GM18517 (cell line): ENCODE results near the gene PARP6.
A peak's percentile ranks its signal among the peaks of the same experiment; 100 is the strongest.
"Not testable (repeated sequence)": the region's sequence is repeated elsewhere in the genome, so short reads cannot be mapped to it uniquely, and the experiment has no call there.

Source experiments
- ATAC-seq: cut with Tn5 transposase; IDR thresholded peaks from one replicate; pipeline ENCODE4 v1.9.1; 2021; ENCODE audit warnings: mild to moderate bottlenecking, moderate library complexity; ENCODE audit not compliant: unreplicated experiment

PARP6 gene

DNA sequence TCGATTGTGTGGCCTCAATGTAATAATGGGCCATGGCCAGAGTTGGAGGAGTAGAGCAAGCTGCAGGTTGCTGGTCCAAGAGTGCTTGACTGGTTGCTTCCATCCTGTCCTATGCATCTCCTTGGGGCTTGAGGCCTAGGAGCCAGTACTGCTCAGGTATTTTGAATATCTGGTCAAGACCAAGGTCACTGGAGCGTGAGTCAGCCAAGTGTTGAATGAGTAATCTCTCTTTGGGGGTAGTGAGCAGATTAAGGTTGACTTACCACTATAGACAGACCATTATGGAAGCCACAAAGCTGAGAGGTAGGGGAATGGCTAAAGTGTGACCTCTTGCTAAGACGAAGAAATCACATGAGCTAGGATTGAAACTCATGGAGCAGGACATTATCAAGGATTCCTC, 9.4 kb upstream of the PARP6 start:
- no peak for ATAC-seq

DNA sequence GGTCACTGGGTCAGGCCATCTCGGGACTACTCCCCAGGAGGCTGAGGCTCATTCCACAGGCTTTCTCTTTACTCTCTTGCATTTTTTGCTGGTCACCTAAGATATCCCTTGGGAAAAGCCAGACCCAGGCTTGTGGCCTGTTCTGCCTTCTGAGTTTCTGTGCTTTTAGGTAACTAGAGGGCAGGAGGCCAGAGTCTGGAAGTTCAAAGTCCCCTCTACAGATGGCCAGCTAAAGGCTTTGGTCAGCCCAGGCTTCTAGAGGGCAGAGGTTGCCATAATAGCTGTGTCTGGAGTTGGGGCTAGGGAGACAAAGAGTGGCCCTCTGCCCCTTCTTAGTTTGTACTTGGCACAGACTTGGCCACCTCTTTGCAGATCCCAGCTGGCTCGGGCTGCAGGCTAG, 8.4 kb upstream of the PARP6 start:
- no peak for ATAC-seq

DNA sequence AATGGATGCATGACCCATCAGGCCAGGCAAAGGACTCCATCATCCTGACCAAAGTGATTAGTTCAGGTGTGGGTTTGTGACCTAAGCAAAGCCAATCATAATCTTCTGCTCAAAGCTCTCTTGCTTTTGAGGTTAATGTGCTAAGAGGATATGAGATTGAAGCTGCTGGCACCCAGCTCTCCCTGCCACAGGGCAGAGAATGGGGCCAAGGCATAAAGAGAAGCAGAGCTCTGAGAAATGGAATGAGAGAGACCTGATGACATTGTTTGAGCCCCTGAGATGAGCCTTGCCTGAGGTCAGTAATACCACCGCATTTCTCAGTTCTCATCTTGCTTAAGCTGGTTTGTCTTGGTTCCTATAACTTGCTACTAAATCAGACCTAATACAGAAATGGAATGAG, 6.4 kb upstream of the PARP6 start:
- no peak for ATAC-seq

DNA sequence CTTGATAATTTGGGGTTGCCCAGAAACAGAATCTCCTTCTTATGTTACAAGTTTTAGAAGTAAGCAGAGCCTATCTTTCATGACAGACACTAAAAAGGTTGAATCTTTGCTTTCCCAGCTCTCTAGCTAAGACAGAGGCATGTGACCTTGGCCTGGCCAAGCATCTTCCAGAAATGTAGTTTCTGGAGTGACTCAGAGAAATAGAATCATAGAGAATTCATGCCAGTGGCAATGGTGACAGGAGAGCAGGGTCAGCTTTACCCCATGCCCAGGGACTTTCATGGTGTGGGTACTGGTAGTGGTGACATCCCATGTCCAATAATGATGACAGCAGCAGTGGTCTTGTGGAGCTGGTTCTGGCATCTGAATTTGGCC, 4.0 kb upstream of the PARP6 start:
- no peak for ATAC-seq

DNA sequence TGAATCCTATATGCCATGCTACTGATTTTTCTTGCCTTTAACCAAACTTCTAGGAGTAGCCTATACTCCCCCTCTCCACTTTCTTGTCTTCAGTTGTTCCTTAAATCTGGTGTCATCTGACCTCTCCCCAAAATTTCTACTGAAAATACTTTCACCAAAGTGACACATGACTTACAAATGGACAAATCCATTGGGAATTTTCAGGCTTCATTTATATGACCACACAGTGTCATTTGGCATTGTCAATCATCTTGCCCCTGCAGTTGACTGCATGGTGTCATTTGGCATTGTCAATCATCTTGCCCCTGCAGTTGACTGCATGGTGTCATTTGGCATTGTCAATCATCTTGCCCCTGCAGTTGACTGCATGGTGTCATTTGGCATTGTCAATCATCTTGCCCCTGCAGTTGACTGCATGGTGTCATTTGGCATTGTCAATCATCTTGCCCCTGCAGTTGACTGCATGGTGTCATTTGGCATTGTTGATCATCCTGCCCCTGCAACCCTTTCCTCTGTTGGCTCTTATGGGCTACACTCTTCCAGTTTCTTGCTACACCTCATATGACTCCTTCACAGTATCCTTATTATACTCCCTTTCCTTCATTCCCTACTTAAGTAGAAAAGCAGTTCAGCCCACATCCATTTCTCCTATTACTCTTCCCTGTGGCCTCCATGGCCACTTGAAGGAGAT, 3.4 kb upstream of the PARP6 start:
- not testable (repeated sequence) for ATAC-seq

DNA sequence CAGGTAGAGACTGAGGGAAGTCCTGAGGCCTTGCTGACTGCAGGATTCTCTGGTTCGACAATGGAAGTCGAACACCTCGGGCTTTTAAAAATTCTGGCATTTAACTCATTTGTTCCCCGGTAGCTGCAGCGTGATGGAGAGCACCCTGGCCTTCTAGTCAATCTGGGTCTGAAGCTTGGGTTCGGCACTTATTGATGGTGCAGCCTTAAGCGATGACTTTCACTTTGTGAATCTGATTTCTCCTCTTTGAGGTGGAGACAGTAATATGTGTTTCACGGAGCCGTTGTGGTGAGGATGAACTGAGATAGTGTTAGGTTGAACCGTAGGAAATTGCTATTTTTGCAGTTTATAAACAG, 621 bp upstream of the PARP6 start:
- no peak for ATAC-seq

DNA sequence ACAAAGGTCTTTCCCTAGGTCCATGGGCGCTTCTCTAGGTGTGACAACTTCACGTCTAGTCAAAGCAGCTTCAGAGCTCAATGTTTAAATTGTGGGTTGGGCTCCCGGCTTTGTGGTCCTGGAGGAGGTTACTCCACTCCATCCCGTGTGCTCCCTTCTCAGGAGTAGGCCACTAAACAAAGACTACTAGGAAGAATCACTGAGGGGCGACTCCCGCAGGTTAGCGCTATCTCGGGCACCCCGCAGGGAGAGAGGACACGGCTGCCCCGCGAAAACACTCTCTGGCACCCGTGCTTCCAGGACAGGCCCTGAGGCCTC, 500 bp downstream of the PARP6 start:
- ATAC-seq: no peak

DNA sequence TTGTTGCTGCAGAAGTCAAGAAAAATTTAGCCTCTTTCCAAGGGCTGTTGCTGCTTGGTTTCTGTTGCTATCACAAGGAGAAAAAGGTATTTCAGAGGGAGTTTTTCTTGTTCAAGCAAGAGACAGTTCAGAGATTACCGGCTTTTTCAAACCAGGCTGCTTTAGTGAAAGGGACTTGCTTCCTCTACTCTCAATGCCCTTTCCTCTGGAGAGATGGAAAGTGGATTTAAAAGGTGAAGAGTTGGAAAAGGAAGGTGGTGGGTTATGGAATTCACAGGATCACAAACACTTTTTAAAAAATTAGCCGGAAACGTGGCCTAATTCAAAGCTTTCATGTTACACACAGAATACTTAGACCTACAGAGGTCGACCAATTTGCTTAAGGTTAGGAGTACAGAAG, 1.1 kb downstream of the PARP6 start:
- ATAC-seq: no peak

DNA sequence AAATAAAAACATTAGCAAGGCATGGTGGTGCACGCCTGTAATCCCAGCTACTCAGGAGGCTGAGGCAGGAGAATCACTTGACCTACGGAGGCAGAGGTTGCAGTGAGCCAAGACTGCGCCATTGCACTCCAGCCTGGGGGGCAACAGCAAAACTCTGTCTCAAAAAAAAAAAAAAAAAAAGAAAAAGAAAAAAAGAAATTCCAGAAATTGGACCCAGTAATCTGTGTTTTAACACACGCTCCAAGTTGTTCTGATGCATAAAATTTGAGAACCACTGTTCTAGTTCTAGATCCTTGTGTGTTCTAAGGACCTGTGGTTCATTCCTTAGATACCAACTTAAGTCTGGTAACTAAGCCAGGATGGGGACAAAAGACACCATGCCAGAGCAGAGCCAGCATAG, 2.6 kb downstream of the PARP6 start:
- no peak for ATAC-seq

DNA sequence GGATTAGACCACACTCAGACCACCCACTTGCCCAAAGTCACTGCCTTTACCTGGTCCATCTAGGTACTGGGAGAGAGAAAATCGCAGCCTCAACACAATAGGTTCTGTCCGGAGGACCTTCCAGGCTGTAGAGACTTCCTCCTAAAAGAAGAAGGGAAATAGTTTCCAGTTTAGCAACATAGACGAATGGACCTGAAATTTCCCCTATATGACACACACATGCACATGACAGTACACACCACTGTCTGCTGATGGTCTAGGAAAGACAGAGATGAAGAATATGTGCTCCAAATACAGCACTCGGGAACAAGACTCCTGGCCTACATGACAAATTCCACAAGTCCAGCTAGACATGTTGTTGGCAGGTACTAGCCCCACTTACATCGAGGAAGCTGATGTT, 7.3 kb downstream of the PARP6 start:
- no peak for ATAC-seq

DNA sequence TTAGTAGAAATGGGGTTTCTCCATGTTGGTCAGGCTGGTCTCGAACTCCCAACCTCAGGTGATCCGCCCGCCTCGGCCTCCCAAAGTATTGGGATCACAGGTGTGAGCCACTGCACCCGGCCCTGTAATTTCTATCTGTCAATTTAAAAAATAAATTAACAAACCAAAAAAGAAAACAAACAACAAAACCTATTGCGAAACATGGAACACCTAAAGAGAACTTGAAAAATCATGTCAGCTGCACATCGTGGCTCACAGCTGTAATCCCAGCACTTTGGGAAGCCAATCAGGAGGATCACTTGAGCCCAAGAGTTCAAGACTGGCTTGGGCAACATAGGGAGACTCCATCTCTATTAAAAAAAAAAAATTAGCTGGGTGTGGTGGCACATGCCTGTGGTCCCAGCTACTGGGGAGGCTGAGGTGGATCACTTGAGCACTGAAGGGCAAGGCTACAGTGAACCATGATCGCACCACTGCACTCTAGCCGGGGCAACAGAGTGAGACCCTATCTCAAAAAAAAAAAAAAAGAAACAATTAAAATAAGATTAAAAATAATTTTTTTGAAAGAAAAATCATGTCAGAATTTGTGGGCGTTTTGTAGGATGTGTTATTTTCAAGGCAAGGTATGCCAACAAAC, 19.6 kb downstream of the PARP6 start:
- ATAC-seq: no peak

DNA sequence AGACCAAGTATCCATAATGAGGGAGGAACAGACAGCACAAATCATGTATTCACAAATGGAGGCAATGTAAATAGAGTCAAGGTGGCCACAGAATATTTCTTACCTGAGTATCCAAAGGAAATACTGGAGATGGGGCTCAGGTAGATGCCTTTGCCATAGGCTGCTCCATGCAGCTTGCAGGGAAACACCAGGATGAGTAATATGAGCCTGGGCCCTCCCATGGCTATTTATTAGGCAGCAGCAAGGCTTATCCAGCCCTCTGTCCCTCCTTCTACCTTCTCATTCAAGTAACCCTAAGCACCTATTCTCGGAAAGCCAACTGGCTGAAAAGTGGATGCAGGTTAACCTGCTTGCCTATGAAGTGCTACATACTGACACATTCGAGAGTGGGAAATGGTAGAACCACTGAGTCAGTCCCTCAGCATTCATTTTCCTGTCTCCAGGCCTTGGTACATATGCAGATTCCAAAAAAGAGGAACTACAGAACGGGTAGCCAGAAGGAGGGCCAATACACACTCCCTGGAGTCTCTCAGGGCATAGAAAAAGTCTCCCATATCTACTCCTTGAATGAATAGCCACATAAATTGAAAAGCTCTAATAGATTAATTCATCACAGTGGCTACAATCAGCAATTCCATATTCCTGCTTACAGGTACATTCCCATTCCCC, 23.1 kb downstream of the PARP6 start:
- no peak for ATAC-seq

DNA sequence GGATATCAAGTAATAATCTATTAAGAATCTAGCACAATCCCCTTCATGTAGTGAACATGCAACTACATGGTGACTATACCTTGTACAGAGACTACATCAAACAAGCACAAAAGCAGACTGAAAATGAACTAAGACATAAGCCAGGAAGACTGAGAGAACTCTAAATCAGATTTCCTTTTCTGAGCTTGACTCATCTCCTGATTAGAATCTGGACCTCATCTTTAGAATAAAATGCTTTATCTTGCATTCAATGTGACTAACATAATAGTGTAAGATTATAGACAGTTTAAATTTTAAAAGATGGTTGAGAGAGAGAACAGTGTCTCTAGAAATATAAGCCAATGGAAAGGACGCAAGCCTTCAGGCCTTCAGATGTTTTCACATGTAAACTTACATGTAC, 23.8 kb downstream of the PARP6 start:
- no peak for ATAC-seq

DNA sequence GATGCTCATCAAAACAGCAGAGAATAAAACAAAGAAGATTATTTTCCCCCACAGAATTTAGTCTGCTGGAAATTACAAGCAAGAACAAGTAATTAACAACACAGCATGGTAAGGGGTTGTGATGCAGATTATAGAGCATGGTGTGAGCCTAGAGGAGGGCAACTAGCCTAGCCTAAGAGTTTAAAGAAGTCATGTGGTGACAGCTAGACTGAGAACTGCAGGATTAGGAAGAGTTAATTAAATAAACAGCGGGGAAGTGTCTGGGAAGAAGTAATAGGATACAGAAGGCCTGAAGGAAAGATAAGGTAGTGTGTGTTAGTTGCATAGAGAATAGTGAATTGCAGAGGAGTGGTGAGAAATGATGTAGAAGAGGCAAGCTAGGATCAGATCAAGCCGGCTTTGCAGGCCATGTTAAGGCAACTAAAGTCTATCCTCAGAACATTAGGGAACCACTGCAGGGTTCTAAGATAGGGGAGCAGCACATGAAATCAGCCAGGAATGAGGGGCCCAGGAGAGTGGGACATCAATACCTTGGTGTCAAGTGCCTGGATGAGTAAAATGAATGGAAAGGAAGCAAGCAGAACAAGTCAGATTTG, 29.5 kb downstream of the PARP6 start:
- ATAC-seq: no peak

DNA sequence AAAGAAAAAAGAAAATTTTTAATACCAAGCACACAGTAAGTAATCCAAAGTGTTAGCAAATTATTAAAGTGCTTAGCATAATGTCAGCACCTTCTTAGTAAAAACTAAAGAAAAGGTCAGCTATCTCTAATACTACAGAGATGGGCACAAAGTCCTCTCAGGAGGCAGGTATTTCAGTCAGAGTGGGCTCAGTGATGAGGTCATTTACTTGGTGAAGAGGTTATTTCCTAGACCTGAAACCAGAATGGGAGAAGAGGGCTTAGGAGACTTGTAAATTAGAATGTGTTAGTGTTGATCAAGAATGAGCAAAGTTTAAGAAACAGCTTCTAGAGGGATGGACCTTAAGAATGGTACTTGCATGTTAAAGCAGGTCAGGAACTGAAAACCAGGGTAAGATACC, 32.7 kb downstream of the PARP6 start:
- ATAC-seq: no peak

DNA sequence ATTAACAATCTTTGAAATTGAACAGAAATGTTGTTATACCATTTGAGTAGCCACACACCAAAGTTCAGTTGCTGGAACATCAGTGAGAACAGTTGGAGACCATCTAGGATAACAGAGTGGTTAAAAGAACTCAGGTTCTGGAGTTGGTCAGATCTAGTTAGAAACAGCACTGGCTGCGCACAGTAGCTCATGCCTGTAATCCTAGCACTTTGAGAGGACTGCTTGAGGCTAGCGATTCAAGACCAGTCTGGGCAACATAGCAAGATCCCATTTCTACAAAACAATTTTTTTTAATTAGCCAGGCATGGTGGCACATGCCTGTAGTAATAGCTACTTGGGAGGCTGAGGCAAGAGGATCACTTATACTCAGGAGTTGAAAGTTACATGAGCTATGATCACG, 33.8 kb downstream of the PARP6 start:
- ATAC-seq: no peak

DNA sequence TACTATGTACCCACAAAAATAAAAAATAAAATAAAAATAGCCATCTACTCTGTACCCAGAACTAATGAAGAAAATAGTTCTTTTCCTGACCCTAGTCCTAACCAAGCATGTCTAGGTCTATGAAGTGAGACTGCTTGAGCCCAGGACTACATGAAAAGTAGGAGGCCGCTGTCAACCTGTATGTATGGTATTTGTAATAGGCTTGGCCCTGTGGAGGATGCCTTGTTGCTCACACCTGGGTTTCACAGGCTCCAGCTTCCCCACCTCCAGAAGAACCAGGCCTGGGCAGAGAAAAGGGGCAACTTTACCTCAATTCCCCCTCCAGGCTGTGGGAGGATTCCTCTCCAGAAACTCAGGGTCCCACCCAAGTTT, 34.5 kb downstream of the PARP6 start:
- ATAC-seq: no peak

DNA sequence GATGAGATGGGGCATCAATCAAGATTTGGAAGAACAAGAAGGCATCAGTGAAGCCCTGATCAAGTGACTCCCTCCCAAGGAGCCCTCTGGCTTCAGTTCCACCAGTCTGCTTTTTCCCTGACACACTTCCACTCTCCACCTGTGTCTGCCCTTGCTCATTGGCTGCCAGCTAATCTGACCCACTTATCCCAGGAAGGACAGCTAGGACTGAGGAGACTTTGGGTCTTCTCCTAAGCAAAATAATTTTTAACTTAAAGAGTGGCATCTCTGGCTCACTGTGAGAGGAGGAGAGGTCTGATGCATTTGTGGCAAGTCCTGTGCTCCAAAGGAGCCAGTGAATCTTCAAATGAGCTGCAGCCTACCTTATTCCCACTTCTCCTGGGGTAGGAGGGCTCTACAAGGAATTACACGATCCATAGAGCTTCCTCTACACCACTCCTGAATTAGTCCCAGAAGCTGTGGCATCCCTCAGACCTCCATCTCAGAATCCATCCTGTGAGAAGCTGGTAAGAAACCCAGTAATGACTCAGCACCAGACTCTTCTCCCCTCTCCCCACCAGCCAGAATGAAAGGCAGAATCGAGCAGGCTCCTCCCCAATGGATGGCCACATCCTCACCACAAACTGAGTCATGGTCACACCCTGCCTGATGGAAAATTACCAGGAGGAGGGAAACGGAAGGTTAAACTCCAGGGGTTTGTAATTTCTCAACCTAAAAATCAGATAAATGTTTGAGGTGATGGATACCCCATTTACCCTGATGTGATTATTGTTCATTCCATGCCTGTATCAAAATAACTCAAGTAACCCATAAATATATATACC, 35.1 kb downstream of the PARP6 start:
- peak; percentile 59 for ATAC-seq

DNA sequence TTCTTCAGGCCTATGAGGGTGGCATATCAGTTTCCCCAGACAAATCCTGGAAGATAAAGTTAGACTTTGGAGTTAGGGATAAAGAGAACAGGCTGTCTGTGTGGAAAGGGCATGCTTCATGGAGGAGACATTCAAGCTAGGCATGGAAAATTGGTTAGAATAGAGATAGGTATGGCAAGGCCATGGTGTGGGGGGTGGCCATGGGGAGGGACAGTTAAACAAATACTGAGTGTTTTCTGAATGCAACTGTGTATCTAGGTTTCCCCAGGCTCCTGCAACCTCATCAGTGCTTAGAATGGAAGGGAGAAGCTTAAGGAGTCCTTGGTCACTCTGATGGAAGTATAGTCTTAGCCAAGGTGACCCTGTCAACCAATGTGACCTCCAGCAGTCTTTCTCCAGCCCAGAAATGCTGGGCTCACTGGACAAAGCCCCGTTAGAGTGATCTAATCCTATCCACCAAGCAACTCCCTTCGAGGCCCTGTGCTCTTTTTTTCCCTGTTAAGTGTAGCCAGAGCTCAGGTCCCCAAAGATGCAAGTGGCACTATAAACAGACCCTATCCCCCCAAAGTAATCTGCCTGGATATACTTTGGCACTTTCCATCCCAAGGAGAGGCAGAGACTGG, 35.9 kb downstream of the PARP6 start:
- no peak for ATAC-seq

DNA sequence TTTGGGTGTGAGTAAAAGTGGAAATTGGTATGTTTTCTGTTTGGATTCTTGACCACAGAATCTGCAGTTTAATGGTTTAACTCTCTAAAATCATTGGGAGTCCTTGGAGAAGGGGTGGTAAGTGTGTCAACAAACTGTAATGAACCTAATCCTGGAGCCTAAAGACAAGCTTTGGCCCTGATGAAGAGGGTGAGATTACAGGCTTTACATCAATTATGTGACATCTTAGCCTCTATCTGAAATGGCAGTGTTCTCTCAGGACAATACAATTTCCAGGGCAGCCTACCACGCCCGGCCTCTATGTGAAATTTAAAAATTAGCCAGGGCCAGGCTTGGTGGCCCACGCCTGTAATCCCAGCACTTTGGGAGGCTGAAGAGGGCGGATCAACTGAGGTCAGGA, 37.1 kb downstream of the PARP6 start:
- no peak for ATAC-seq

DNA sequence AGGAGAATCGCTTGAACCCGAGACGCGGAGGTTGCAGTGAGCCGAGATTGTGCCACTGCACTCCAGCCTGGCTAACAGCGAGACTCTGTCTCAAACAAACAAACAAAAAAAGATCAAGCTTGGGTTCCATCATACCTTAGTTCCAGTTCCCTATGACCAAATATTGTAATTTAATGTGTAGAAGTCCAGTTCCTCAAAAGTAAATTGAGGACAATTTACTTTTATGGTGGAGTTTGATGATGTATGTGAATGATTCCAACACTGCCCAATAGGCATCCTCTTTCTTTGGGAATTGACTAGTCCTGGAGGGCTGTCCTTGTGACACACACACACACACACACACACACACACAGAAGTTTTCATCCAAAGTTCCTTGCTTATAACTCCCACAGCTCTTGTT, 38.6 kb downstream of the PARP6 start:
- no peak for ATAC-seq
